ENCODE data around the gene PRMT7.

Gene PRMT7

GRCh38 chr16:68313116-68313515 lies 2.3 kb downstream of the PRMT7 start:
- DNase-seq, result no peak

DNA sequence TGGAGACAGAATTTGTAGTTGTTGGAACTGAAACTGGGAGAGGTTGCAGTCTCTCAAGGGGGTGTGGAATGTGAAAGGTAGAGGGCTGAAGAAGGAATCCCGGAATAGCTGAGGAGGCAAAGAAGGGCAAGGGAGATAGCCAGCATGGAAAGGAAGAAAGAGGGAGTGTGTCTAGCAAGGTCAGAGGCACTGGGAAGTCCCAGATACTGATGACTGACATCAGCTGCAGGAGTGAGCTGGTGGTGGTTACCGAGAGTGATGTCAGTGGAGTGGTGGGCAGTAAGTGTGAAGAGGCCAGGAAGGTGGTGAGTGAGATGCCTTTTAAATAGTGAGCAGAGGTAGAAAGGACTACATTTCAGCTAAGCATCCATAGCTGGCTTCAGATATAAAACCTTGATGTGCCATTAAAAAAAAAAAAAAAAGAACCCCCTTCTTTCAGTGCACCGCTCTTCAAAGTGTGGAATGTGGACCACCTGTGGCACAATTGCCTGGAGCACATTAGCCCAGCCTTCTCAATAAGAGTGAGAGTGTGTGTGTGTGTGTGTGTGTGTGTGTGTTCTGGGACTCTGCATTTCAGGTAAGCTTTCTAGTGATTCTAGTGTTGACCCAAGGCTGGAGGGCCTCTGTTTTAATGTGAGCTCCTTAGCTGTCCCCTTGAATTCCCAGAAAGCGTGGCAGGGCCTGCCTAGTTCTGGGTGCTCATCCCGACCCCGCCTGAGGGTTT lies 8.5 kb downstream of the PRMT7 start:
- peak in 1 of 2 experiments; percentile 19 for DNase-seq

GRCh38 chr16:68324336-68324735 lies 13.5 kb downstream of the PRMT7 start:
- DNase-seq, result no peak

DNA sequence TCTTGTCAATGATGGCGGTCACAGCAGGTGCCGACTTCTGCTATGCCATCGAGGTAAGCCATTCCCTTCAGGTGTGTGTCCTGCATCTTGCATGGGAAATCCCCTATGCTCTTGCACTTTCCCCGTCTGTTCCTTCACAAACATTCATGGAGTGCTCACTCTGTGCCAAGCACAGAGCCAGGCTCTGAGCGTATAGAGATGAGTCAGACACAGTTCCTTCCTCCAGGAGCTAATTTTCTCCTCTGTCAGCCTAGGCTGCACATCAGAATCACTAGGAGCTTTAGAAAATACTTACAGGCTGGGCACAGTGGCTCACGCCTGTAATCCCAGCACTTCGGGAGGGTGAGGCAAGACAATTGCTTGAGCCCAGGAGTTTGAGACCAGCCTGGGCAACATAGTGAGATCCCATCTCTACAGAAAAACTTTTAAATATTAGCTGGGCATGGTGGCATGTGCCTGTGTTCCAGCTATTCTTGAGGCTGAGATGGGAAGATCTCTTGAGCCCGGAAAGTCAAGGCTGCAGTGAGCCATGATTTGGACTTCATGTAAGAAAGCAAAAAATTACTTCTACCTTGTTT lies 14.1 kb downstream of the PRMT7 start:
- no peak for DNase-seq

GRCh38 chr16:68328151-68328859 lies 17.5 kb downstream of the PRMT7 start:
- peak; percentile 68 to 78 for DNase-seq

DNA sequence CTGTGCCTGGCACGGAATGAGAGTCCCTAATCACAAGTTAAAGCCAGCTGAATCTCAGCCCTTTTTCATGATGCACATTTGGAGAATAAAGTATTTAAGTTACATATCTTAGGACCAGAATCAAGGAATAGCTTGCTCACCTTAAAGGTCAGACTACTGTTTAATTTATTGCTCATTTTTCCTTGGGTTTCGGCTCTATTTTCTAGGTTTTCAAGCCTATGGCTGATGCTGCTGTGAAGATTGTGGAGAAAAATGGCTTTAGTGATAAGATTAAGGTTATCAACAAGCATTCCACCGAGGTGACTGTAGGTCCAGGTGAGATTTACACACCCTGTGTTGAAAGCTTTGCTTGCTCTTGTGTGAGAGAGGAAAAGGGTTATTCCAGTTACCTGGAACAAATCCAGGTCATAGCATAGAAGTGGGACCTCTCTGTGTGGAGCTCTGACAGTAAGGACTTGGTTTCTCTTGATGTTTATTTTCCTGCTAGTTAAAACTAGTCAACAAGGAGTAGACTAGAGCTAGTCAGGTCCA lies 18.1 kb downstream of the PRMT7 start:
- DNase-seq, result no peak

GRCh38 chr16:68331879-68332410 lies 21.1 kb downstream of the PRMT7 start:
- no peak for DNase-seq

DNA sequence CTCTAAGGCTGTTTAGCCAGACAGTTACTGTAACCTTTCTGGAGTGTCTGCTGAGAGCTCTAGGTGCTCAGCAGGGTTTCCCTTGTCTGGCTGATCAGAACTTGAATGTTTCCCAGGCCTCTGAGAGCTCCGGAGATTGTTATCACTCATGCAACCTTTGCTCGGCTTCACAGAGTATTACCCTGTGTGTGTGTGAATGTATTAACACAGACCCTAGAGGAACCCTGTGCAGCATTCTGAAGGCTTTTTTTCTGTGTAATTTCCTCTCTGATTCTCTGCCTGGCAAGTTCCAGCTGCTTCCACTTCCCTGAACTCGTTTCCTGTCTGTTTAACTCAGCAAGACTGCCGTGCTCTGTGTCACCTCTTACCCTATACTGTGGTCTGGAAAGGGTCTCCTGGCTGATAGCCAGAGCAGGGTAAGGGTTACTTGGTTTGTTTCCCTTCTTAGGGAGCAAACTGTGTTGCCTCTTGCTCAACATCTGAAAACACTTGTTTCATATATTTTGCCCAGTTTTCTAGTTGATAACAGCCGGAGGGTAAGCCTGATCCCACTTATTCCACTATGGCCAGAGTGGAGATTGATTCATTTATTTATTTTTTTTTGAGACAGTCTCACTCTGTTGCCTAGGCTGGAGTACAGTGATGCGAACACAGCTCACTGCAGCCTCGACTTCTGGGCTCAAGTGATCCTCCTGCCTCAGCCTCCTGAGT lies 21.7 kb downstream of the PRMT7 start:
- no peak for DNase-seq

GRCh38 chr16:68335175-68335574 lies 24.4 kb downstream of the PRMT7 start:
- no peak for DNase-seq

GRCh38 chr16:68338326-68339119 lies 27.7 kb downstream of the PRMT7 start:
- DNase-seq, result no peak

DNA sequence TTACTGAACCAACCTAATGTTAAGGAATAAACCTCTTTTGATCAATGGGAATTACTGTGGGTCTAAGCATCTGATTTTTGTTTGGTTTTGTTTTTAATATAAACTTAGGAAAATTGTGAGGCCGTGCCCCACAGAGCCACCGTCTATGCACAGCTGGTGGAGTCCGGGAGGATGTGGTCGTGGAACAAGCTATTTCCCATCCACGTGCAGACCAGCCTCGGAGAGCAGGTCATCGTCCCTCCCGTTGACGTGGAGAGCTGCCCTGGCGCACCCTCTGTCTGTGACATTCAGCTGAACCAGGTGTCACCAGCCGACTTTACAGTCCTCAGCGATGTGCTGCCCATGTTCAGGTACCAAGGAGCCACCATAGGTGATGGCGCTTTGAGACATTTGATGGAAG lies 28.4 kb downstream of the PRMT7 start:
- no peak for DNase-seq

DNA sequence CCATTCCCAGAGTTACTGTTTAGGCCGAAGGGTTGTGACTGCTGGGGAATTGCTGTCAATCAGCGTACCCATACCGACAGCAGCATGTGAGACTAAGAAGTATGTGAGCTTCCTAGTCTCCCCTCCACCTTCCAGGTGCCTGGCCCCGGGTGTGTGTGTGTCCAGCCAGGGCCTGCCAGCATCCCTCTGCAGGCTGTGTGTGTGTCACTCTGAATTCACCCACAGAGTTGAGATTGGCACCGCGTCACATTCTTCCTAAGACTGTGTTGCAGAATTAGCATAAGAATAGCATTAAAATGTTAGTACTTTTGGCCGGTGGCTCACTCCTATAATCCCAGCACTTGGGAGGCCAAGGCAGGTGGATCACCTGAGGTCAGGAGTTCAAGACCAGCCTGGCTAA lies 31.8 kb downstream of the PRMT7 start:
- DNase-seq, result no peak

GRCh38 chr16:68343137-68343536 lies 32.3 kb downstream of the PRMT7 start:
- no peak for DNase-seq

- DNase-seq, result no peak
These were observed 33.4 kb downstream of the PRMT7 start for GRCh38 chr16:68344252-68344651.

GRCh38 chr16:68345351-68345810 lies 34.6 kb downstream of the PRMT7 start:
- DNase-seq, result no peak

DNA sequence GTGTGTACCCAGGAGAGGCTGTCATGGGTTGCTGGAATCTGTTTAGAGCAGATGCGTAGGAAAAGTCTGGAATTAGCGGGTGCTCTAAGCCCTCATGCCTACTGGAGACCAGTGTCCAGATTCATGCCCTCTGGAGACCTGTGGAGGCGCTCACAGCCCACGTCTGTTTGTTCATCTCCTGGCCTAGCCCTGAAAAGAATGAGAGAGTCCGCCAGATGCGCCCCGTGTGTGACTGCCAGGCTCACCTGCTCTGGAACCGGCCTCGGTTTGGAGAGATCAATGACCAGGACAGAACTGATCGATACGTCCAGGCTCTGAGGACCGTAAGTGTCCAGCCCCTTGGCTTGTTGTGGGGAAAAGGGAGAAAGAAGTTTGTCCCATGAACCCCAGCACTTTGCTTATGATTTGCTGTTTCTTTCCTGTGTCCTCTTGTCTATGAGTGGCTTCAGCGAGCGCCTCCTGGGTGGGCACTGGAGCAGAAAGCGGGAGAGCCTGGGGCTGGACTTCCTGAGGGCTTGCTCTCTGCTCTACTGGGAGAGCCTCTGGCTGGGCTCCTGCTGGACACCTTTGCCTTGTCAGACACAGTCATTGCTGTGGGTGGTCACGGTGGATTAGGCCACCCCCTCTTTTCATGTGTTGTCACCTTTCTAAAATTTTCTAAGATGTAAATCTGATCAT lies 35.3 kb downstream of the PRMT7 start:
- no peak for DNase-seq

DNA sequence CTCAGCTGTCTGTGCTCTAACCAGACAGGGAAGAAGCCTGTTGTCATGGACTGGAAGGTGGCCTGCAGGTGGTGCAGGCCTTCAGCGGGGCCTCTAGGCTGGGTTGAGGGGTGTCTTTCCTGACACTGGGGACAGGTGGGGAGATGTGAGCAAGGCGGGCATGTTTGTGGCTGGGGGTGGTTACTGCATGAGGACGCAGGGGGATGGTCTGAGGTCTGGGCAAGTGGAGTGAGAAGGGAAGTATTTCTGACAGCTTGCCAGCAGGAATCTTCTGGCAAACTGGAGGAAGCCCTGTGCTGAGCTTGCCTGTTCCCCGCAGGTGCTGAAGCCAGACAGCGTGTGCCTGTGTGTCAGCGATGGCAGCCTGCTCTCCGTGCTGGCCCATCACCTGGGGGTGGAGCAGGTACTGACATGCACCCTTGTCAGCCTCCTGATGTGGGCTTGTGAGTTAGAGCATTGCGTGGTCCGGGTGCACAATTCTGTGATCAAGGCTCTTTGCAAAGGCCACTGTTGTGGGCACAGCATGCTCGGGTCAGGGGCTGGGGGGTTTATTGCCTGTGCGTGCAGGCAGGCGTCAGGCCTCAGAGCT lies 36.2 kb downstream of the PRMT7 start:
- no peak for DNase-seq

DNA sequence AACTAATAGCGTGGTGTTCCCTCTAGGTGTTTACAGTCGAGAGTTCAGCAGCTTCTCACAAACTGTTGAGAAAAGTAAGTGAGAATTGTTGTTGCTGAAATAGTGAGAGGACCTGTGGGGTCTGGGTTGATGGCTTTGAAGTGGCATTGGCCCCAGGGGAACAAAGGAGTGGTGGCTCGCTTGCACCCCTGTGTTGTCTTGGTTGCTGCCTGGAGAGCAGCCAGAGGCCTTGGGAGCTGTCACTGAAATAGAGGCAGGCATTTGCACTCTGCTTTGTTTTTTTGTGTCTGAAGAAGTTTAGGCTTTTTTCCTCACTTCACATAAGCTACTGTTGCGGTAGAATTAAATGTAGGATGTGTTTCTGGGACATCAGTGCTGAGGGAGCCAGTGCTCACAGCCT lies 36.8 kb downstream of the PRMT7 start:
- no peak for DNase-seq

DNA sequence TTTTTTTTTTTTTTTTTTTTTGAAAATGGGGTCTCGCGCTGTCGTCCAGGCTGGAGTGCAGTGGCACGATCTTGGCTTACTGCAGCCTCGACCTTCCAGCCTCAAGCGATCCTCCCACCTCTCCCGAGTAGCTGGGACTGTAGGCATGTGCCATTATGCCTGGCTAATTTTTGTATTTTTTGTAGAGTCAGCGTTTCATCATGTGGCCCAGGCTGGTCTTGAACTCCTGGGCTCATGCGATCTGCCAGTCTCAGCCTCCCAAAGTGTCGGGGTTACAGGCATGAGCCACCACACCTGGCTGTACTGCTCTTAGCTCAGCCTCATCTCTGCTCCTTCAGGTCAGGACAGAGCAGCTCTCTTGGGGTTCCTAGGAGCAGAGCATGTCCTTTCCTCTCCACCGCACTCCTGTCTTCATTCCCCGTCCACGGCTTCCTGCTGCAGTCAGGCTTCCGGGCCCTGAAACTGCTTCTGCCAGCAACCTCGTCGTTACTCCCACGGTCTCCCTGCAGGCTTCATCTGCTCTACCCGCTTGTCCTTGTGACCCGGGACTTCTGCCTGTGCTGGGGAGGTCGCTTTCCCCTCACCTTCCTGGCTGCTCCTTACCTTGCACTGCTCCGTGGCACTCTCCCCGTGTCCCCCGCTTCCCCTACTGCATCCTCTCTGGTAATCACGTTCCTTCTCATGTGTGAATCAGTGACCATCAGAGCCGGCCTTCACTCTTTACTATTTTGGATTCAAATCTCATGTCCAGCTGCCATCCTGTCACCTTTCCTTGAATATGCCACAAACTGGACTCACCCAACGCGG lies 38.0 kb downstream of the PRMT7 start:
- no peak for DNase-seq

DNA sequence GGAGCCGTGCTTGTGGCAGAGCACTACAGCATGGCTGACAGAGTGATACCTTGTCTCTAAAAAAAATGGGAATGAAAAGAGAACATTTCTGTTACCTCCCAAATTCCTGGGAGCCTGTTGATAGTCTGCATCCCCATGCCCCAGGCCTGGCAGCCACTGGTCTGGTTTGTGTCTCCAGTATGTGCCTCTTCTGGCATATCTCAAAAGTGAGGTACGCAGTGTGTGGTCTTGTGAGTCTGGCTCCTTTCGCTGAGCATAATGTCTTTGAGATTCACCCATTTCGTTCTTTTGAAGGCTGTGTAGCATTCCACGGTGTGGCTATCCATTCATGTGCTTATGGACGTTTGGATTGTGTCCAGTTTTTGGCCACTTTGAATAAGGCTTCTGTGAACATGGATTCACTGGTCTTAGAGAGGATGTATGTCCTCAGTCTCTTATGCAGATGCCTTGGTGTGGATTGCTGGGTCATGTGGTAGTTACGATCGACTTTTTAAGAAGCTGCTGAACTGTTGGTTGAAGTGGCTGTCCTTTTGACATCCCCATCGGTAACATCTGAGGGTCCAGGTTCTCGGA lies 39.1 kb downstream of the PRMT7 start:
- DNase-seq, result no peak
